Peyer's patch (tissue), 4 donors: ENCODE data around the gene TNFRSF14. TPM values are rescaled to one million over a fixed set of nuclear protein-coding genes. Genes with fewer than 3 reads are reported as not detected.

Experiments used
- DNase-seq, 3 donors: peaks; one replicate each; pipeline ENCODE4 v3.0.0-alpha.2; 2017 to 2019
- H3K27ac ChIP-seq, 4 donors: fragments of 200-600 bp; sonication (generic); one replicate each; pipeline ENCODE4 v1.5.1; 2016 to 2019
- H3K27me3 ChIP-seq, 2 donors: fragments of 200-600 bp; sonication (generic); one replicate each; pipeline ENCODE4 v1.5.1; 2019
- H3K36me3 ChIP-seq, 3 donors: fragments of 200-600 bp; sonication (generic); one replicate each; pipeline ENCODE4 v1.5.1; 2016 to 2019
- H3K4me1 ChIP-seq, 4 donors: fragments of 200-600 bp; sonication (generic); one replicate each; pipeline ENCODE4 v1.5.1; 2016 to 2019
- H3K4me3 ChIP-seq, 4 donors: fragments of 200-600 bp; sonication (generic); 1 replicate in 3 of 4; 2 replicates in 1 of 4; pipeline ENCODE4 v1.5.1; 2016 to 2019; ENCODE audit warnings: mild to moderate bottlenecking in 1 of 4
- H3K9me3 ChIP-seq, 4 donors: fragments of 200-600 bp; sonication (generic); one replicate each; pipeline ENCODE4 v1.5.1; 2016 to 2019; ENCODE audit warnings: mild to moderate bottlenecking in 1 of 4
- CTCF ChIP-seq, 6 experiments: fragments of 450-650 bp in 4 of 6; fragments of 200-600 bp in 2 of 6; sonication (generic) in 1 of 6; IDR thresholded peaks; one replicate each; pipeline ENCODE4 v1.5.1; 2017 to 2019; ENCODE audit warnings: antibody characterized with exemption in 6 of 6, mild to moderate bottlenecking in 3 of 6, moderate library complexity in 1 of 6
- POLR2A ChIP-seq, 2 donors: fragments of 450-650 bp; IDR thresholded peaks; one replicate each; pipeline ENCODE4 v1.5.1; 2017; ENCODE audit warnings: antibody characterized with exemption in 2 of 2, mild to moderate bottlenecking in 2 of 2, moderate library complexity in 2 of 2
- total RNA-seq, 4 donors: library from RNA; depleted of rRNA; stranded (reverse); fragments of >200 nt; gene quantifications; one replicate each; pipeline ENCODE4 v1.1.0, GENCODE V29; 2016

TNFRSF14 gene
- total RNA-seq, 4 donors from 2014 or later: 231 to 532 (median 316) TPM

GRCh38 chr1:2591233-2591580, 35.0 kb downstream of the TNFRSF14 start:
- DNase-seq: no peak
- Histone ChIP-seq H3K4me3 (no peak overlapping the region), H3K36me3 (peaks cover 0 to 14% (median 0%) of the 10 kb centered on the region in 3 donors), H3K4me1 (peaks cover 0 to 37% (median 8%) of the 10 kb centered on the region in 4 donors), H3K27ac (no peak overlapping the region), H3K9me3 (no peaks in the 10 kb centered on the region), H3K27me3 (no peaks in the 10 kb centered on the region)
- no peak for TF ChIP-seq CTCF (IDR thresholded peaks at IDR 0.05)
- no peak for TF ChIP-seq POLR2A (IDR thresholded peaks at IDR 0.05)

GRCh38 chr1:2591581-2592261, 35.5 kb downstream of the TNFRSF14 start:
- H3K4me1 ChIP-seq: peaks cover 0 to 37% (median 8%) of the 10 kb centered on the region in 4 donors

GRCh38 chr1:2592672-2593071, 36.5 kb downstream of the TNFRSF14 start:
- TF ChIP-seq POLR2A (IDR thresholded peaks at IDR 0.05): peak; percentile 27 to 30
- TF ChIP-seq CTCF (IDR thresholded peaks at IDR 0.05): no peak
- Histone ChIP-seq H3K4me1 (peaks cover 0 to 31% (median 4%) of the 10 kb centered on the region in 4 donors), H3K27ac (peak overlapping the region in 1 of 4 donors; percentile 59), H3K4me3 (peak overlapping the region in 2 of 4 donors; percentile 17 to 29), H3K36me3 (peaks cover 0 to 14% (median 0%) of the 10 kb centered on the region in 3 donors), H3K27me3 (no peaks in the 10 kb centered on the region), H3K9me3 (no peaks in the 10 kb centered on the region)
- peak in 2 of 3 donors; percentile 58 to 60 for DNase-seq

More at GRCh38 chr1:2591581-2592261, 35.5 kb downstream of the TNFRSF14 start:
- no peak overlapping the region for H3K4me3 ChIP-seq
- no peak overlapping the region for H3K27ac ChIP-seq
- peak in 2 of 3 donors; percentile 40 to 44 for DNase-seq
- no peaks in the 10 kb centered on the region for H3K27me3 ChIP-seq
- peaks cover 0 to 14% (median 0%) of the 10 kb centered on the region in 3 donors for H3K36me3 ChIP-seq
- no peak for TF ChIP-seq POLR2A (IDR thresholded peaks at IDR 0.05)
- no peak for TF ChIP-seq CTCF (IDR thresholded peaks at IDR 0.05)
- no peaks in the 10 kb centered on the region for H3K9me3 ChIP-seq

- Histone ChIP-seq H3K27ac (no peak overlapping the region), H3K4me3 (no peak overlapping the region), H3K27me3 (no peaks in the 10 kb centered on the region), H3K4me1 (peaks cover 0 to 24% (median 0%) of the 10 kb centered on the region in 4 donors), H3K9me3 (no peaks in the 10 kb centered on the region), H3K36me3 (peaks cover 0 to 14% (median 0%) of the 10 kb centered on the region in 3 donors)
- peak in 2 of 3 donors; percentile 43 to 45 for DNase-seq
- TF ChIP-seq POLR2A (IDR thresholded peaks at IDR 0.05): no peak
- no peak for TF ChIP-seq CTCF (IDR thresholded peaks at IDR 0.05)
Measured at GRCh38 chr1:2593251-2593878, 37.2 kb downstream of the TNFRSF14 start.

- DNase-seq: peak in 2 of 3 donors; percentile 62 to 75
- TF ChIP-seq CTCF (IDR thresholded peaks at IDR 0.05): no peak
- TF ChIP-seq POLR2A (IDR thresholded peaks at IDR 0.05): no peak
- no peak overlapping the region for H3K27ac ChIP-seq
- H3K4me3 ChIP-seq: peak overlapping the region in 2 of 4 donors; percentile 27 to 35
- H3K9me3 ChIP-seq: no peaks in the 10 kb centered on the region
- H3K27me3 ChIP-seq: no peaks in the 10 kb centered on the region
- H3K36me3 ChIP-seq: peaks cover 0 to 8% (median 0%) of the 10 kb centered on the region in 3 donors
- H3K4me1 ChIP-seq: peaks cover 0 to 19% (median 0%) of the 10 kb centered on the region in 4 donors
Measured at GRCh38 chr1:2594001-2594640, 38.0 kb downstream of the TNFRSF14 start.
